Upper lobe of left lung (tissue), 6 donors: ENCODE data around the gene EMC1. TPM values are rescaled to one million over a fixed set of nuclear protein-coding genes. Genes with fewer than 3 reads are reported as not detected.

ENCODE experiments used
- ATAC-seq, 2 donors: fragments of 200-7000 bp; cut with Tn5 transposase; one replicate each; pipeline ENCODE4 v1.9.1; 2022; ENCODE audit warnings: mild to moderate bottlenecking in 2 of 2, moderate library complexity in 2 of 2; ENCODE audit not compliant: low FRiP score in 2 of 2
- DNase-seq, 2 donors: peaks; one replicate each; pipeline ENCODE4 v3.0.0-alpha.2; 2019 to 2020
- H3K27ac ChIP-seq, 4 donors: fragments of 200-600 bp; sonication (generic); one replicate each; pipeline ENCODE4 v1.5.1; 2016 to 2019
- H3K27me3 ChIP-seq, 4 donors: fragments of 200-600 bp; sonication (generic); one replicate each; pipeline ENCODE4 v1.5.1; 2017 to 2019
- H3K36me3 ChIP-seq, 4 donors: fragments of 200-600 bp; sonication (generic); one replicate each; pipeline ENCODE4 v1.5.1; 2016 to 2019
- H3K4me1 ChIP-seq, 4 donors: fragments of 200-600 bp; sonication (generic); one replicate each; pipeline ENCODE4 v1.5.1; 2018 to 2019
- H3K4me3 ChIP-seq, 4 donors: fragments of 200-600 bp; sonication (generic); one replicate each; pipeline ENCODE4 v1.5.1; 2017 to 2019; ENCODE audit warnings: mild to moderate bottlenecking in 2 of 4, moderate library complexity in 1 of 4
- H3K9me3 ChIP-seq, 4 donors: fragments of 200-600 bp; sonication (generic); one replicate each; pipeline ENCODE4 v1.5.1; 2018 to 2019
- CTCF ChIP-seq, 6 experiments: fragments of 450-650 bp in 4 of 6; fragments of 200-600 bp in 2 of 6; sonication (generic) in 2 of 6; IDR thresholded peaks; one replicate each; pipeline ENCODE4 v1.5.1; 2016 to 2019; ENCODE audit warnings: antibody characterized with exemption in 6 of 6
- EP300 ChIP-seq, 4 donors: sonication (generic); formaldehyde crosslinking; IDR thresholded peaks; one replicate each; pipeline ENCODE4 v1.5.1; 2017; ENCODE audit warnings: antibody characterized with exemption in 4 of 4, control low read depth in 2 of 4
- POLR2A ChIP-seq, 4 donors: fragments of 450-650 bp; IDR thresholded peaks; one replicate each; pipeline ENCODE4 v1.5.1; 2016 to 2017; ENCODE audit warnings: antibody characterized with exemption in 4 of 4, mild to moderate bottlenecking in 2 of 4
- POLR2AphosphoS5 ChIP-seq, 2 donors: sonication (generic); formaldehyde crosslinking; IDR thresholded peaks; one replicate each; pipeline ENCODE4 v1.5.1; 2017; ENCODE audit warnings: antibody characterized with exemption in 2 of 2
- WGBS, 2 donors: methylation state at CpG; one replicate each; pipeline ENCODE4 v1.1.5; 2017 to 2018; 5-methylcytosine and 5-hydroxymethylcytosine counted together
- total RNA-seq, 6 donors: library from RNA; depleted of rRNA in 4 of 6; stranded (reverse); fragments of >200 nt in 4 of 6; gene quantifications; one replicate each; pipeline versions ENCODE4 v1.1.0 to v1.2.1, GENCODE V29; 2016 to 2021
- donor health status: DM: no; HTN: no; CAD: no; lungs with moderate emphysema.
- donor health status: DM: no; HTN: yes; CAD: no; lungs with severe emphysema.

Gene EMC1
- total RNA-seq, 6 donors from 2014 or later = 31.7 to 65.0 (median 41.9) TPM

GRCh38 chr1:19255288-19255687 is 4.0 kb upstream of the EMC1 start:
- Histone ChIP-seq H3K4me3 (no peak overlapping the region), H3K27me3 (no peaks in the 10 kb centered on the region), H3K27ac (no peak overlapping the region), H3K36me3 (peaks cover 17 to 53% (median 43%) of the 10 kb centered on the region in 4 donors), H3K9me3 (no peaks in the 10 kb centered on the region), H3K4me1 (peaks cover 23 to 33% (median 26%) of the 10 kb centered on the region in 4 donors)
- TF ChIP-seq POLR2A (IDR thresholded peaks at IDR 0.05) = no peak
- no peak for TF ChIP-seq EP300 (IDR thresholded peaks at IDR 0.05)
- no peak for TF ChIP-seq POLR2AphosphoS5 (IDR thresholded peaks at IDR 0.05)
- no peak for TF ChIP-seq CTCF (IDR thresholded peaks at IDR 0.05)
- WGBS, 2 donors = 80 to 94% methylated on average over 4 of the region's 4 CpGs
- DNase-seq = no peak
- ATAC-seq = no peak

DNA sequence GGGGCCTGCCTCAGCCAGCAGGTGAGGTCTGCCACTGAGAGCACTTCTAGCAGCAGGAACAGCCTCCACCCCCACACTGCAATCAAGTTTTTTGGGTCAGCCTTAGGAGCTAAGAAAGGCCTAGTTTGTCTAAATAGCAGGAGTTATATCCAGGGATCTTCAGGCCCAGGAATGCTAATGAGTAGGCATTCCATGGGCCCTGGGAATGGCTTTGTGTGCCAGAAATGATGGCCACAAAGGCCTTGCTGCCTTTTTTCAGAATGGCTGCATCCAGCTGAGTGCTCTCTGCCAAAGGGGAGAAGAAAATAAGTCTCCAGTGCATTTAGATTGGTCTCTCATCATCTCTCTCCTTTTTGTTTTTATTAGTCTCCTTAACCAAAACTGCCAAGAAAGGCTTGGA is 3.1 kb upstream of the EMC1 start:
- no peaks in the 10 kb centered on the region for H3K9me3 ChIP-seq
- ATAC-seq = no peak

GRCh38 chr1:19250629-19251304 is 557 bp downstream of the EMC1 start:
- TF ChIP-seq POLR2A (IDR thresholded peaks at IDR 0.05) (no peak), EP300 (IDR thresholded peaks at IDR 0.05) (no peak), POLR2AphosphoS5 (IDR thresholded peaks at IDR 0.05) (no peak), CTCF (IDR thresholded peaks at IDR 0.05) (no peak)
- Histone ChIP-seq H3K9me3 (no peaks in the 10 kb centered on the region), H3K36me3 (peaks cover 0 to 8% (median 5%) of the 10 kb centered on the region in 4 donors), H3K4me1 (peaks cover 25 to 43% (median 29%) of the 10 kb centered on the region in 4 donors), H3K27me3 (no peaks in the 10 kb centered on the region), H3K27ac (peak overlapping the region; percentile 93 to 99 (median 96)), H3K4me3 (peak overlapping the region; percentile 75 to 98 (median 83))
- DNase-seq = no peak
- WGBS, 2 donors = 11 to 12% methylated on average over 14 of the region's 14 CpGs
- no peak for ATAC-seq

More for the DNA sequence above, 3.1 kb upstream of the EMC1 start:
- Histone ChIP-seq H3K36me3 (peaks cover 12 to 44% (median 37%) of the 10 kb centered on the region in 4 donors), H3K4me1 (peaks cover 25 to 41% (median 29%) of the 10 kb centered on the region in 4 donors), H3K27ac (no peak overlapping the region), H3K4me3 (no peak overlapping the region), H3K27me3 (no peaks in the 10 kb centered on the region)
- TF ChIP-seq POLR2A (IDR thresholded peaks at IDR 0.05) (no peak), CTCF (IDR thresholded peaks at IDR 0.05) (no peak), EP300 (IDR thresholded peaks at IDR 0.05) (no peak), POLR2AphosphoS5 (IDR thresholded peaks at IDR 0.05) (no peak)
- no peak for DNase-seq

- WGBS, 2 donors = 61 to 71% methylated on average over 7 of the region's 7 CpGs
- Histone ChIP-seq H3K4me3 (no peak overlapping the region), H3K36me3 (peaks cover 24 to 91% (median 76%) of the 10 kb centered on the region in 4 donors), H3K4me1 (peaks cover 0 to 3% (median 0%) of the 10 kb centered on the region in 4 donors), H3K9me3 (no peaks in the 10 kb centered on the region), H3K27ac (no peak overlapping the region), H3K27me3 (no peaks in the 10 kb centered on the region)
- ATAC-seq (peak; percentile 92 to 95), DNase-seq (peak in 1 of 2 donors; percentile 74)
- TF ChIP-seq EP300 (IDR thresholded peaks at IDR 0.05) = no peak
- peak; percentile 66 to 94 (median 84) for TF ChIP-seq CTCF (IDR thresholded peaks at IDR 0.05)
These were observed 10.4 kb downstream of the EMC1 start for GRCh38 chr1:19240673-19241538.
